Measurements from ENCODE around the gene DLGAP4. TPM values are rescaled to one million over a fixed set of nuclear protein-coding genes. Genes with fewer than 3 reads are reported as not detected.

The DLGAP4 gene
- polyA plus RNA-seq, 1 donor: 63.8 TPM

DNA sequence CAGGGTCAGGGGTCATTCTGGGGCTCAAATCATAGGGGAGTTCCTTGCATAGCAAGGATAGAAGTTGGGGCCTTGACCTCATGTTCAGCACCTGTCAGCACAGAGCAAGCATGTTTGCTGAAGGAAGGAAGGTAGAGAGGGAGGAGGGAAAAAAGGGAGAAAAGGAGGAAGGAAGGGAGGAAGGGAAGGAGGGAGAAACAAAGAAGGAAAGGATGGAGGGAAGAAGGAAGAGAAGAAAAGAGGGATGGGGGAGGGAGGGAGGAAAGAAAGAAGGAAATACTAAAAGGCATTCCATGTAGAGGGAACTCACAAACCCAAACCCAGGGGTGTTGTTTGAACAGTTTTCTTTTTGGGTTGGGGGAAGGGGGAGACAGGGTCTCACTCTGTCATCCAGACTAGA lies 80.1 kb downstream of the DLGAP4 start:
- no peak for DNase-seq

DNA sequence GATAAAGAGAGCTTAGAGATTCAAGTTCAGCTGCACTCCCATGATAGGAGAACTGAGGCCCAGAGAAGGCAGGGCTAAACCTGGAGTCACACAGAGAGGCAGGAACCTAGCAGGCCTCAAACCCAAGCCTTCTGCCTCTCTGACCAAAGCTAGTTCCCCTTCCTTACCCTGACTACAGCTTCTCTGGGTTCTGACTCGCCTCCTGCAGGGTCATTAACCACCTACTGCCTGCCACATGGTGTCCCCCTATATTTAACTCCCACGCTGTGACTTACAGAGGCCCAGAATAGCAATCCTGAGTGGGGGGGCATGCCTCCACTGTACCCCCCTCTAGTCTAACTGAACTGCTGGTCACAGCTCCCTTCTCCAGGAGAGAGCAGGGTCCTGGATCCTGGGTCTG lies 84.1 kb downstream of the DLGAP4 start:
- DNase-seq: no peak

DNA sequence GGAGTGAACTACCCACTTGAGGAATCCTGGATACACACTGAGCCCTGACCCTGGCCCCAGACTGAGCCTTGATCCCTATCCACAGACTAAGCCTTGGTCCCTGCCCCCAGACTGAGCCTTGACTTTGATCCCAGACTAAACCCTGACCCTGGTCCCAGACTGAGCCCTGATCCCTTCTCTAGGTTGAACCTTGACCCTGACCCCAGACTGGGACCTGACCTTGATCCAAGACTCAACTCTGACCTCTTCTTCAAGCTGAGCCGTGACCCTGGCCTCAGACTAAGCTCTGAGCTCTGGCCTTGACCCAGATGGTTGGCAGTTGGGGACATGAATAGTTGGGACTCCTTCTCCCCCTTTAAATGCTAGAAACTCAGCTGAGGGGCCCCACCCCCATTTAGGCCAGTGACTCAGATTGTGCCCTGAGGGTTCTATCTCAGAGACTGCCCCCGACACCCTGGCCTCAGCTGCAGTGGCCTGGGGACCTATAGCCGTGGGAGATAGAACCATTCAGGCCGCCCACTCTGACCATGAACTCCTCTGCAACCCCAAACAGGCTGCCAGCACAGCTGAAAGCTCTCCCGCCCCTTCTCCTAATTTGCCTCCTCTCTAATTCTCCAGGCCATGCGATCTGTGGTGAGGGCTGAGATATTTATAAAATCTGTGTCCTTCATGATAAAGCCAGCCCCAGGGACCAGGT lies 84.7 kb downstream of the DLGAP4 start:
- DNase-seq: no peak

DNA sequence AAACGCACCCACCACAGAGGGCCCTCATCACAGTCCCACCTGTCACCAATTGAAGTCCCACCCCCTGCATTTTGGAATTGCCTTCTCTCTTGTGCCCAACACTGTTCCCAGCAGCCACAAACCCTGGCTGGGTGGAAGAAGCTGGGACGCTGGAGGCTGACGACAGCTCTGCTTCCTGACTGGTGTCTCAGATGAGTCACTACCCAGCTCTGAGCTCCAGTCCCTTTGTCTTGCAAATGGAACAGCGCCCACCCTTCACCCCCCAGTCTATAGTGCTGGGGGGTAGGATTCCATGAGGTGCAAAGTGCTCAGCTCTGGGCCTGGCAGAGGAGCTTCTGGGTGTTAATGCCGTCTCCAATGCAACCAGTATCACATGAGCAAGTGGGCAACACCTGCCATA lies 85.3 kb downstream of the DLGAP4 start:
- no peak for DNase-seq

DNA sequence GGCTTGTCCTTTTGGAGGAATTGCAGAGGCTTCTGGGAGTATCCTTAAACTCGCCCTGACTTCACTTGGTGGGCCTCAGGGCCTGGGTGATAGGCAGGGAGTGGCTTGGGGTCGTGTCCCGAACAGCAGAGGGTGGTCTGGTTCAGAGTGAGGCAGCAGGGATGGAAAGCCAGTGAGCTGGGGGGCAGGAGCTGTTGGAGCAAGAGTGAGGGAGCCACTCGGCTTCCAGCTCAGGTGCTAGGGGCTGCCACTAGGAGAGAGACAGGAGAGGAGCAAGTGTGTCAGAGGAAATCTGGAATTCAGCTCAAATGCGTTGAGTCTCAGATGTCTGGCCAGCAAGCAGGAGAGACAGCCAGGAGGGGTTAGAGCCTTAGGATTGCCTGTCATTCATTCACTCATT lies 85.8 kb downstream of the DLGAP4 start:
- DNase-seq: no peak

DNA sequence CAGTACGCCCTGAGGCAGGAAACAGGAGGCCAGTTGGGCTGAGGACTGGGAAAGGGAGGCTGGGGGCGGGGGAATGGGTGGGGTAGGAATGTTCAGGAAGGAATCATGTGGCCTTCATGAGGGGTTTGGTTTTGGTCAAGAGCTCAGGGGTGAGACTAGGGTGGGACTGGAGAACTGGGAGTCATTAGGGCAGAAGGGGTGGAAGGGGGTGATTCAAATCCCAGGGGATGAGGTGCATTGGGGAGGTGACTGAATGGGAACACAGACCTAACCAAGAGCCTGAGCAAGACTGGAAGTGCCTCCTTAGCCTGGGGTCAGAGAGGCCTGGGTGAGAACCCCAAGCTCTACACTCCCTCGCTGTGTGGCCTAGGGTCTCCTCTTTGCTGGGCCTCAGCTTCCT lies 86.8 kb downstream of the DLGAP4 start:
- no peak for DNase-seq

DNA sequence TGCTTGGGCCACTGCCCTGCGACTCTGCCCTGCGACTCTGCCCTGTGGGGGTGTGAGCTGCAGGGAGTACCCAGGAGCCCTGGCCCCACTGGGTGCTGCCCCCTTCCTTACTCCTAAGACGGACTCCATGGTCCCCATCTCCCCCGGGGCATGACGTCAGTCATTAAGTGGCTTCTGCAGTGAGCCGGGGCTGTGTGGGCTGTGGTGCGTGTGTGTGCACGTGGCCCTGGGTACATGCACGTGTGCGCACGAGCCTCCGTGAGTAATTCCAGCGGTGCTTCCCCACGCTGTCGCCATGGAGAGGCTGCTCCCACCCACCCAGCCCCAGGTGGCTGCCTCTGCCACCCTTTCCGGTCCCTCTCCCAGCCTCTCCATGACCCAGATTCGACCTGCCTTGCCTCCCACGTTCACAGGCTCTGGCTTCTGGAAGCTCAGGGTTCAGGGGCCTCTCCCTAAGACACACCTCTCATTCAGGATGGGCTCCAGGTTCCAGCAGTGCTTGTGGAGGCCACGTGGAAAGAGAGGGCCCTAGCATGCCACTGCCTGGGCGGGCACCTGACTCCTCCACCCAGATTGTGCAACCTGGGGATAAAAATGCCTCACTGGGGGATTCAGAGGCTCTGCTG lies 88.3 kb downstream of the DLGAP4 start:
- no peak for DNase-seq

DNA sequence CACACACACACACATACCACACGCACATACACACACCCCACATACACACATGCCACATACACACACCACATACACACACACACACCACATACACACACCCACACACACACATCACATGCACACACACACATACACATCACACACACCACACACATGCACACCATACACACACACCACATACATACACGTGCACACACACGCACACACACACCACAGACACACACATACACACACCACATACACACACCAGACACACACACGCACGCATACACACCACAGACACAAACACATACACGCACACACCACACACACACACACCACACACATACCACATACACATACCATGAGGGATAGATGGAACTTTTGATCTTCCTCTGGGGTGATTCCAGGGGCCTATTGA lies 90.2 kb downstream of the DLGAP4 start:
- no peak for DNase-seq

DNA sequence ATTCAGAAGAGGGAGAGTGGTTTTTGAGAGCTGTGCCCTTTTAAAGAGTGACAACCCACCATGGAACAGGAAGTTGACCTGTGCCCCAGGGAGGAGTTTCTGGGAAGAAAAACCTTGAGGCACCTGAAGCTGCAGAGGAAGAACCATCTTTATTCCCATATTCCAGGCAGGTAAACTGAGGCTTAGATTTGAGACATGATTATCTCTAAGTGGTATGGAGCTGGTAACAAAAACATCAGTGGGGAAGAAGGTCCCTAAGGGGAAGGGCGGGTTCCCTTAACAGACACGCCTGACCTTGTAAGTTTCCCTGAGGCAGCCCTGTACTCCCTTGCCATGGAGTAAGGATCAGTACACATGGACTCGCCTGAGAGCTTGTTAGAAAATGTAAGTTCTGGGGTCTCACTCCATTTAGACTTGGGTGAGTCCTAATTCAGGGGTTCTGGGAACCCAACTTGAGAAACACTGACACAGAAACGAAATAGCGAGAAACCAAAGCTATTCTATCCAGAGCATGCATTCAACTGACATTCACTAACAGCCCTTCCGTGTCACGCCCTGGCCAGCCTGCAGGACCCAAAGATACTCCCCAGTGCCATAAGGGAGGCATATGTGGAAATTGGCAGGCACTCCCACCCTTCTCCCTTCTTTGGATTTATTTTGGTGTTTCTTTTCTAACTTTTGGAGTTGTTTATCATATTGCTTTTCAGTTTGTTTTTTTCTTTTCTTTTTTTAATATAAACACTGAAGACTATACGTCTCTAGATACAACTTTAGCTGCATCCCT lies 90.9 kb downstream of the DLGAP4 start:
- DNase-seq: no peak

DNA sequence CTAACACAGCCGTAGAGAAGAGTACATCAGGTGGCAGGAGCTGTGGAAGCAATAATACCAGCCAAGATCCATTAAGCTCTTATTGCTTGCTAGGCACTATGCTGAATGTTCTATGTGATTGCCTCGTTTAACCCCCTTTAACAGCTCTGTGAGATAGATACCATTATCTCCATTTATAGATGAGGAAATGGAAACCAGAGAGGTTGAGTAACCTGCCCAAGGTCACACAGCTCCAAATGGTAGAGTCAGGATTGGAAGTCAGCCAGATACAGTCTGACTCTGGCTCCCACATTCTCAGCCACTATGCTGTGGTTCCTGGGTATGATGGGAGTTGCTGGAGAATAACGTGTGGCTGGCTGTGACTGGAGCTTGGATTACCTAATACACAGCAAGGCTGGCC lies 92.4 kb downstream of the DLGAP4 start:
- no peak for DNase-seq

DNA sequence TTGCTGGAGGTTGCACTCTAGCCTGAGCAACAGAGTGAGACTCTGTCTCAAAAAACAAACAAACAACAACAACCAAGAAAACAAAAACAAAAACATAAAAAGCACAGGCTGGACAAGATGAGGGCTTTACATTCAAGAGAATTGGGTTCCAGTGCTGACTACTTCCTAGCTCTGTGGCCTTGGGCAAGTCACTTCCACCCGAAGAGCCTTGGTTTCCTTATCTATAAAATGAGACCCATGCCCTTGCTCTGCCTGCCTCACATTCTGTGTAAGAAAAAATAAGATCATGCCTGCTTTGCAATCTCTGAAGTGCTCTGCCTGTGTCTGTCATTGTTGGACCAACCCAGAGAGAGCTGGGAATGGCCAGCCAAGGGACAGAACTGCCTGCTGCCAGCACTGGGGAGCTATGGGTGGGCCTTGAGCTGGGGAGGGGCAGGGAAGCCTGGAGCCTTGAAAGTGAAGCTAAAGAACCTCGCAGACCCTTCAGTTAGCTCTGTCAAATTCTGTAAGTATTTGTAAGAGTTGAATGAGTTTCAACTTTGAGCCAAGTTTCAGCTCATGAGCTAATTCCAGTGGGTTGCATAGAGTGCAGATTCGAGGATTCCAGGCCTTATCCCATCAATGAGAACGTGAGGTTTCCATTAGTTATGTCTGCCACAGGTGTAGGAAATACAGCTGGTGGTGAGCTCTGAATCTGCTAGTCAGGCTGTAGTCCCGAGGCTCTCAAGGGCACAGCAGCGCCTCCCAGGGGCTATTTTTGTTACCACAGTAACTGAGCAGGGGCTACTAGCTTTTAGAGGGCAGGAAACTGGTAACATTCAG lies 93.2 kb downstream of the DLGAP4 start:
- no peak for DNase-seq

DNA sequence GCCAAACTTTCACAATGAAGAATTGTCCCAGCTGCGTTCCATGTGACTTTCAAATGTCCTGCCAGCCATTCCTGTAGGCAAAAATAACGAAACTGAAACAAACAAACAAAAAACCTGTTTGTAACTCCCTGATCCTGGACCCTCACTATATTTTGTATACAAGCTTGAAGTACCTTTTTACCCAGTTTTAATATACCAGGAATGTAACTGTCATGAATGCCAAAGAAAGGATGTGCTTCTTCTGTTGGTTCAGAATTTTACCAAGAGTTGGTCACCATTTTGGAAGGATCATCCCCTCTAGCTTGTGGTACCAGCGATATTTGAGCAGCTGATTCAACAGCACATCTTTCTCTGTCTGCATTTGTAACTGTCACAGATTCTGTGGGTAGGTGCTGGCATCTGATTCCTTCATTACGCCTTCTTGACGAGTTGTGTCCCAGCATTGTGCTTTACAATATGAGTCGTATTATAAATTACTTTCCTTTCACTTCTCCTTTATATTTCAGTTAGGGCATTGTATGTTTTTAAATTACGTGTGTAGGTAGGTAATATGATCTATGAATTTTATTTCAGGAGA lies 93.9 kb downstream of the DLGAP4 start:
- DNase-seq: no peak

DNA sequence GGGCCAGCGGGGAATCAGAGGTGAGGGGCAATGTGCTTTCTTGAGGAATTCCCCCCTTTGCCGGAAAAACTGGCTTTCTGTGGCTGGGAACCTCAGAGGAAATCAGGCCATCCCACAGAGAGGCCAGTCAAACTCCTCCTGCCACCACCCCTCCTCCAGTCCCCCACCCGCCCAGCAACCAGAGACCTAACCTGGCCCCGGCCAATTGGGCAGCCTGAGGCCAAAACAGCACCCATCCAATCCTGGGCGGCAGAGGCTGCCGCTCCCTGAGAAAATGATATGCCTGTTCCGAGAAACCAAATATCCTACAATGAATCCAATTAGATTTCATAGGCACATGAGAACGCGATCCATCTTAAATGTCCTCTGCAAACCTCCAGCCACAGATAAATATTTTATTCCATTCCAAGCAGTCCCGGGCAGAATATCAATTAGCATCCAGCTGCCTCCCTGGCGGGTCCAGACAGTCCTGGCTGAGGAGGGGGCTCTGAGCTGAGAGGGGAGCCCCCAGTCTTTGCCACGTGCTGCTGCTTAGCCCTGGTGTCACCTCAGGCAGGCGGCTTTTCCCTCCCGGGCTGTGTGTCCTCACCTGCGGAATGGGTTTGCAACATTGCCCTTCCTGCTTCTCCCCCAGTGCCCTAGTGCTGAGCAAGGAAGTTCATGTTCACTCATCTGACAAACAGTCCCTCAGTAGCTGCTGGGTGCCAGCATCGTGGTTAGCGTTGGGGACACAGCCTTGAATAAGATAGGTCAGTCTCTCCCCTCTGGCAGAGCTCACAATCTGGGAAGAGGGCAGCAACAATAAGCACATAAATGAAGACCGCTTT lies 95.0 kb downstream of the DLGAP4 start:
- DNase-seq: no peak

DNA sequence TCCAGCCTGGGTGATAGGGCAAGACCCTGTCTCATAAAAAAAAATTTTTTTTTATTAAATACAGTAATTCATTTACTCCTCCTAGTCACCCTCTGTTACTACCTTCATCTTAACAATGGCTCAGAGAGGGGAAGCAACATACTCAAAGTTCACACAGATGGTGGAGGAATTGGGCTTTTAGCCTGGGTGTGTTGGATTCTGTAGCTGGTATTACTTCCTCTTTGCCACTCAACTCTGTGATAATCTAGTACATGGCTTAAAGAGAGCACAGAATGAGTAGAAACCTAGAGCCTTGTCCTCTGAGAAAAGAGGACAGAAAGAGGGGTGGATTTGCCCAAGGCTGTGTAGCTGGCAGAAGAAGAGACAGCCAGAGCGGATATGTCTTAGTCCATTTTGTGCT lies 96.6 kb downstream of the DLGAP4 start:
- DNase-seq: no peak

DNA sequence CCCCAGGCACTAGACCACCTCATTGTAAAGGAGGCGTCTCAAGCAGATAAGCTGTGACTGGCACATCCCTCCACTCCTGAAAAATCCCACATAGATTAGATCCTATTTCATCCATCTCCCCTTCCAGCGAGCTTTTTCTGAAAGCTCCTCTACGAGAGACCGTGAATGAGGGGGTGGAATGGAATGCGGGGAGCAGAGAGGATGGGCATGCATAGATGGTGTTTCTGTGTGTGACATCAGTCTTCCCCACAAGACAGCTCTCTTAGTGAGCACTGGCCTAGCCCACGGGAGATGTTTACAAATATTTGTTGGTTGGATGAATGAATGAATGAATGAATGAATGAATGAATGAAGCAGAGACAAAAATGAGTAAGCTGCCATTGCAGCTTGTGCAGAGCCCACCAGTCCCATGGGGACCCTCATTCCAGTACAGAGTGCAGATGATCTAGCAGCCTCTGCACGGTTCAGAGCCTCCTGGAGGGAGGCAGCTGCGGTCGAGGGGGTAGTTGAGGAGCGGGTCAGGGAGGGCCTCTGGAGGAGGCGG lies 98.4 kb downstream of the DLGAP4 start:
- DNase-seq: no peak

DNA sequence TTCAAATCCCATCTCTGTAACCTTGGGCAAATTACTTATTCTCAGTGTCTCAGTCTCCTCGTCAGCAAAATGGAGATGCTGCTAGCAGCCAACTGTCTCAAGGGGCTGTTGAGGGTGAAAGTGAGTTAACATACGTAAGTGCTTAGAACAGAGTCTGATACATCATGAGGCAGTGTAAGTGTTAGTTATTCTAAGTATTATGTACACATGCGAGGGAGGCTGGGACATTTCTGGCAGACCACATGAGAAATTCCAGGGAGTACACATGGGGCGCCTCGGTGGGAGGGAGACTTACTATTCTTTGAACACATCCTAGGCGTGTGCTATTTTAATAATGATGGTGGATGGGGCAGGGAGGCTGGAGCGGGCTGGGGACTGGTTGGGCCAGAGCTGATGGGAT lies 99.1 kb downstream of the DLGAP4 start:
- DNase-seq: no peak

DNA sequence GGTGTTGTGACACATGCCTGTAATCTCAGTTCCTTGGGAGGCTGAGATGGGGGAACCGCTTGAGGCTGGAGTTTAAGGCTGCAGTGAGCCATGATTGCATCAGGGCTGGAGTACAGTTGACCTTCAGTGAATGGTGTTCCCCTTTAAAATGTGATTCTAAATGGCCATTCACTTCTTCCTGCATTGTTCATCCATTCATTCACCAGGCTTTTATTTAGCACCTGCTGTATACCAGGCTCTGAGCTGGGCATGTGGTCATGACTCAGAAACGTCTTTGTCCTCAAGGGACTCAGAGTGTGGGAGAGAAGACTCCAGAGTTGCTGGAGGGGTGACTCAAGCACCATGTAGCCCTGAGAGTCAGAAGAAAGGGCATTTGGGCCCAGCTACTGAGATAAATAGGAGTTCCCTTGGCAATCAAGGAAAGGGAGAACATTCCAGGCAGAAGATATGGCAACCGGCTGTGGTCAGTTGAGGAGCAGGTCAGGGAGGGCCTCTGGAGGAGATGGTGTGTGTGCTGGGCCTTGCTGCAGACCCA lies 101.1 kb downstream of the DLGAP4 start:
- no peak for DNase-seq

DNA sequence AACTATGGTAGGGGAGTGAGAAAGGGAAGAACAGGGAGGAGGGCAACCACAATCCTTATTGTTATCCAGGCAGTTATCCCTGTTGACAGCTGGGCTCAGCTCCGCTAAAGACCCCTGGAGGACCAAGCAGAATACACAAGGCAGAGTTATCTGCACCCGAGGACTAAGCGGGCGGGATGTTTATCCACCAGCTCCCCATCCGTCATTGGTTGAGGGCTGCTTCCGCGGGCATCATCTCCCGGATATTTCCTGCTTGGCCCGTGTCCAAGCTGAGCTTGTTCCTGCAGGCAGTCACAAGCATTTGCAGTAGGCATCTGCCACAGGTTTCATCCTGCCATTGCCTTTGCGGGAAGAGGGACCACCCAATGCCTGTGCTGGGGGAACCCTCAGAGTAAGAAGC lies 102.1 kb downstream of the DLGAP4 start:
- DNase-seq: no peak

DNA sequence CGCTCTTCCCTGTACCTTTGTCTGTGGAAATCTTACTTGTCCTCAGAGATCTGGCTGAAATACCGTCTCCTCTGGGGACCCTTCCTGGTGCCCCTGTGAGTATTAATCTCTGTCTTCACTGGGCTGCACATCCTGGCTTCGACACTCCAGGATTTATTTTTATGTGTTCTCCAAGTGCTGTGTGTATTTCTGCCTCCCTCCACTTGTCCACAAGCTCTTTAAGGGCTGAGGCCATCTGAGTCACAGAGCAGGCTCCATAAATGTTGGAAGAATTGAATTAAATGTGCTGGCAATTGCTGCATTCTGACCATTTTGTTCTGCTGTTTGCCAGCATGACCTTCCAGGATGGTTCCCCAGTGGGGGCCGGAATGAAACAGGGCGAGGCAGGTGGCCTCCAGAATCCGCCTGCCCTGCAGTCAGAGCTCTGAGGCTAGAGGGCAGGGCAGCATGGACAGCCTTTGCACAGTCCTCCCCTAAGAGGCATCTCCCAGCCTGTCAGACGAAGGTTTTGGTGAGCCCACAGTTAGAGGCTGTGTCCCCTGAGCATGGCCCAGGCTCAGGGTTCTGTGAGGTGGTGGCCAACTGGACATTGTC lies 105.8 kb downstream of the DLGAP4 start:
- DNase-seq: no peak

DNA sequence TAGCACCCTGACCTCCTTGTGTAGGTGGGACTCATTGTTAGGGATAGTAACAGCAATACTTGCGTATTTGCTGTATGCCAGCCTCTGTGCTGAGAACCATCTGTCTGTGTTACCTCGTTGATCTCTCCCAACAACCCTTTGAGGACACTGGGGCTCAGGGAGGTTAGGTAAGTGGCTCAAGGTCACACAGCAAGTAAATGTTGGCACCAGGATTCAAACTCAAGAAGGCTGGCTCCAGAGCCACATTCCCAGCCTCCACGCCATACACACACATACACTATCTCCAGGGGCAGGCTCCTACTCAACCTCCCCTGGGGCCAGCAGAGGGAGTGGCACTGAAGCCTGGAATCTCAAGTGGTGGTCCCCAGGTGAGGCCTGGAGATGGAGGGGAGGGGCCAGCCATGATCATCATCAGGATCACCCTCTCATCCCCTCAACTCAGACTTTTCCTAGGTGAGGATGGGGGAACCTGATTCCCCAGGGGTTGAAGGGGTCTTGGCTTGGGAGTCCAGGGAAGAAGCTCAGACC lies 109.4 kb downstream of the DLGAP4 start:
- DNase-seq: no peak

Measured in hindlimb muscle (tissue), 1 donor.